GM12874 (cell line): ENCODE data around the gene ANO2.

Source experiments
- TF ChIP-seq, protein P1 (sequence below): IDR thresholded peaks from 2 replicates; pipeline ENCODE4 v1.5.1; 2011; ENCODE audit warnings: low read depth, mild to moderate bottlenecking, control low read depth, low read length, moderate library complexity; ENCODE audit not compliant: insufficient read depth

The ANO2 gene

DNA sequence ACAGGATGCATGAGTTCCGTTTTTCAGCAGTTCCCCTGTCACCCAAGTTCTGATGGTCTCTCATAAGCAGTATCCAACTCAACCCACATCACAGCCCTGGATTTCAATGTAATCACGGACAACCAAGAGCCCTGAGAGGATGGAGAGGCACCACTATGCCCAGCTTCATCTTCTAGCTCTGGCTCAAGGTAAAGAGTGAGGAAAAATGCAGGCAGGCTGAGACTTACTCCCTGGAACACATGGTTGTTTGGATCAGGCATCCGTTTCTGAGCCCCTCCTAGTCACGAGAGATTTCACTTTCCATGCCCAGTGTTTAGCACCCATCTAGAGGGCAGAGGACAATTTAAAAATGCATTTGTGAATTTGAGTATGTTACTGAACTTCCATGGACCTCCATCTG lies 45.0 kb downstream of the ANO2 start:
- TF ChIP-seq, protein P1, sequence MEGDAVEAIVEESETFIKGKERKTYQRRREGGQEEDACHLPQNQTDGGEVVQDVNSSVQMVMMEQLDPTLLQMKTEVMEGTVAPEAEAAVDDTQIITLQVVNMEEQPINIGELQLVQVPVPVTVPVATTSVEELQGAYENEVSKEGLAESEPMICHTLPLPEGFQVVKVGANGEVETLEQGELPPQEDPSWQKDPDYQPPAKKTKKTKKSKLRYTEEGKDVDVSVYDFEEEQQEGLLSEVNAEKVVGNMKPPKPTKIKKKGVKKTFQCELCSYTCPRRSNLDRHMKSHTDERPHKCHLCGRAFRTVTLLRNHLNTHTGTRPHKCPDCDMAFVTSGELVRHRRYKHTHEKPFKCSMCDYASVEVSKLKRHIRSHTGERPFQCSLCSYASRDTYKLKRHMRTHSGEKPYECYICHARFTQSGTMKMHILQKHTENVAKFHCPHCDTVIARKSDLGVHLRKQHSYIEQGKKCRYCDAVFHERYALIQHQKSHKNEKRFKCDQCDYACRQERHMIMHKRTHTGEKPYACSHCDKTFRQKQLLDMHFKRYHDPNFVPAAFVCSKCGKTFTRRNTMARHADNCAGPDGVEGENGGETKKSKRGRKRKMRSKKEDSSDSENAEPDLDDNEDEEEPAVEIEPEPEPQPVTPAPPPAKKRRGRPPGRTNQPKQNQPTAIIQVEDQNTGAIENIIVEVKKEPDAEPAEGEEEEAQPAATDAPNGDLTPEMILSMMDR, result no peak

DNA sequence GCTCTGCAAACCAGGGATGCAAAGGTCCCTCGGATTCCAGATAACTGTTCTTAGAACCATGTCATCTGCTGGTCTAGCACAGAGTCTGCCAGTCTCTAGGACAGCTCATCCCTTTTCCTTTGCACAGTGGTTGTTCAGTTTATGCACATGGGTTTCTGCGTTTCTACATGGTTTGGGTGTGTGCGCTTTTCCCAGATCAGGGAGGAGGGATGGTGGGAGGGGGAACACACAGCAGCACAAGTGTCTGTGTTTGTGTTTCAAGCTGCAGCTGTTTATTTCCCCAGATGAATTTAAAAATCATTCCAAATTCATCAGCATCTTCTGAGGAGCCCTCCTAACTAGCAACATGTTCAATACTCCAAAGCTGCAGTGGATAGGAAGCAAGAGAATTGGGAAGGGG lies 45.4 kb downstream of the ANO2 start:
- TF ChIP-seq, protein P1, result no peak

DNA sequence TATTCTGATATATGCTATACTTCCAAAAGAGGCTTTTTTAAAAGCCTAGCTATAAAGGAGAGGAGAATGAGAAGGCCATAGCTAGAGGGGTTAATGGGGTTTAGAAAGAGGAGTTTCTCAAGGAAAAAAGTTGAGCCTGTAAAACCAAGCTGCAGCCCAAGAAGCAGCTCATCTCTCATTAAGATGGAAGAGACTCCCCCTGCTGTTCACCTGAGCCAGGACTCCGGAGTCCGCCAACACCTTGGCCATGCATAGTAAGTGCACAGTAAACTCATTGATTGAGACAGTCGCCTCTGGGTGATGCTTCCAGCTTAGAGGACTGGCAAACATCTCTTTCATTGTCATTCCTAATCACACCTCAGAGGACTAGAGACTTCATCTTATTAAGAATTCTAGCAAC lies 46.2 kb downstream of the ANO2 start:
- TF ChIP-seq, protein P1, result no peak

DNA sequence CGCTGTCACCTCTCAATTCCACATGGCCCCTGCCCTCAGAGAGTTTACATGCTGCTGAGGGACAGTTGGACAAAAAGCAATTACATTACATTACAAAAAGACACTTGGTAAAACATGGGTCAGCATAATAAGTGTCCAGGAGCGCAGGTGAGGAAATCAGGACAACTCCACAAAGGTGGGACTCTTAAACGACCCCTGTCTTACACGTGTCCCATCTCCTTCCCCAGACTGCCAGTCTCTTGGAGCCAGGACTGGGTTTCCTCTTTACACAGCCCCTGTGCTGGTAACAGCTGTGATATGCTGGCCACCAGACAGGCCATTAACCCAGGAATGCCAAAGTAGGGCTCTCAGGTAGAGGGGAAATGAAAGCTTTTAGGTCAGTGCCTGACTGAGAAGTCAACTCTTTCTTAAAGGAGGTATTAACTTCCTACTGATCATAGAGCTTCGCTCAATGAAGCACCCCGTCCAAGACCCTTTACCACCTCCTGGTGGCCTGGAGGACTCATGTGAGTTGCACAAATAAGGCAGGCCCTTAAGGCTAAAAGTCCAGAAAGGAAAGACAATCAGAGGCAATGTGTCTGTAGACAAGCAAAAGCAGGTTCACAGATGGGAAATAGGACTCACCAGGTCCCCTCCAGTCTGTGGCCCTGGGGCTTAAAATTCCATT lies 55.5 kb downstream of the ANO2 start:
- TF ChIP-seq, protein P1, result 0 out of 2 replicates have a peak, but pooled peaks have one; percentile 12

DNA sequence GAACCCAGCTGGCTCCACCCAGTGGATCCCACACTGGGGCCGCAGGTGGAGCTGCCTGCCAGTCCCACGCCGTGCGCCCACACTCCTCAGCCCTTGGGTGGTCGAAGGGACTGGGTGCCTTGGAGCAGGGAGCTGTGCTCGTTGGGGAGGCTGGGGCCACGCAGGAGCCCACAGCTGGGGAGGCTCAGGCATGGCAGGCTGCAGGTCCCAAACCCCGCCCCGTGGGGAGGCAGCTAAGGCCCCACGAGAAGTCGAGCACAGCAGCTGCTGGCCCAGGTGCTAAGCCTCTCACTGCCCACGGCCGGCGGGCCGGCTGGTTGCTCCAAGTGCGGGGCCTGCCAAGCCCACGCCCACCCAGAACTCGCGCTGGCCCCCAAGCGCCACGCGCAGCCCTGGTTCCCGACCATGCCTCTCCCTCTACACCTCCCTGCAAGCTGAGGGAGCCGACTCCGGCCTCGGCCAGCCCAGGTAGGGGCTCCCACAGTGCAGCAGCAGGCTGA lies 56.2 kb downstream of the ANO2 start:
- TF ChIP-seq, protein P1, result no peak

DNA sequence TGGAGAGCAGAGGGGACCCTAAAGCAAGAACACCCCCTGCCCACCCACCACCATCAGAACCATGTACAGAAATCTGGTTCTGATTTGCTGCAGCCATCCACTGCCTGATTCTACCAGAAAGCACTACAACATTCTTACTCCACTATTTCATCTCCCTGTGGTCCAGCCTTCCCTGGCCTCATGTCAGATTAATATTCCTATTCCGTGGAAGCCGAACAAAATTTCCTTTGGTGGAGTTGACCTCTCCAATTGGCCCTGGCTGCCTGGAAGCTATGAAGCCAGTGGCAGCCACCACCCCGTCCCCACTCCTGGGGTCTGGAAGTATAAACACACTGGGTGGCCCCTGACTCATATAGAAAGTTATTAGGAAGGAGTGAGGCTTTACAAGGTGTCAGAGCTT lies 60.2 kb downstream of the ANO2 start:
- TF ChIP-seq, protein P1, result no peak

DNA sequence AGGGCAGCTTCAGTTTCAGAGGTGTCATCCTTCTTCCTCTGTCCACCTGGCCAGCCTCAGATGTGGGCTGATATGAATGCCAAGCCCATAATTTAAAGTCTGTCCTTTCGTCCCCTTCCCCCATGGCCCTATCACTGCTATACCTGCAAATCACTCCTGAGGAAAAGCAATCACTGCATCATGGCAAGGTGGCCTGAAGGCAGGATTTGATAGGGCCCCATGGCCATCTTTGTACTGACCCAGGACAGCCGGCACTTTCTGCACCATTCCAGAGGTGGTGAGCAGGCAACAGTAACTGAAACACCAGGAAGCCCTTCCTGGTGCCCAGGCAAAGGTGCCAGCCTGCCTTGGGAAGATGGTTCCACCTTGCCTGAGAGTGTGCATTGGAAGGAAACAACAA lies 60.8 kb downstream of the ANO2 start:
- TF ChIP-seq, protein P1, result no peak
